GM12878 (cell line): ENCODE results near the gene ZG16B. TPM values are rescaled to one million over a fixed set of nuclear protein-coding genes. Genes with fewer than 3 reads are reported as not detected.
A peak's percentile ranks its signal among the peaks of the same experiment; 100 is the strongest.

ENCODE experiments used
- ATAC-seq: fragments of 200-7000 bp; cut with Tn5 transposase; 3 replicates; pipeline ENCODE4 v1.9.1; 2020; ENCODE audit warnings: mild to moderate bottlenecking, moderate library complexity
- BruUV-seq: library from RNA; stranded (reverse); fragments of 400-500 nt; replicated peaks from 2 replicates; lab custom pipeline; 2021; lab: Mats Ljungman, UMichigan
- CTCF ChIA-PET: fragments of 300-600 bp; sonication (Branson Sonifier 250); formaldehyde crosslinking; extraction: SDS; loops from one replicate; lab custom pipeline; 2021; ENCODE audit warnings: inconsistent platforms; lab: Yijun Ruan, JAX
- POLR2A ChIA-PET: fragments of 350-600 bp; formaldehyde crosslinking; extraction: SDS; loops from one replicate; lab custom pipeline; 2021; ENCODE audit warnings: inconsistent platforms; lab: Charles Lee
- RAD21 ChIA-PET: fragments of 300-600 bp; sonication (Branson Sonifier 250); formaldehyde crosslinking; loops from one replicate; lab custom pipeline; 2023; ENCODE audit warnings: antibody characterized with exemption; ENCODE audit not compliant: unreplicated experiment; lab: Charles Lee
- SMC1A ChIA-PET: fragments of 300-600 bp; sonication (Branson Sonifier 250); formaldehyde crosslinking; loops from one replicate; lab custom pipeline; 2023; ENCODE audit not compliant: unreplicated experiment, uncharacterized antibody; lab: Charles Lee
- DNase-seq: peaks from one replicate; pipeline ENCODE4 v3.0.0-alpha.2; 2011; ENCODE audit warnings: low read depth, low spot score
- FAIRE-seq: peaks from 3 replicates; lab custom pipeline; 2011; peaks lifted over from hg19 to GRCh38; lab: Jason Lieb, UNC
- H2AFZ ChIP-seq: 2 replicates; pipeline ENCODE4 v1.6.0; 2011; ENCODE audit warnings: low read depth, low read length, control low read depth; ENCODE audit not compliant: control insufficient read depth
- H3K27ac ChIP-seq: 2 replicates; pipeline ENCODE4 v1.5.1; 2011; ENCODE audit warnings: control low read depth; ENCODE audit not compliant: control insufficient read depth, insufficient read depth
- H3K27me3 ChIP-seq, 2 experiments: replicated peaks in 1 of 2; 2 replicates each; pipeline versions ENCODE4 v1.6.0 to v1.6.1; 2011; ENCODE audit warnings: low read length in 1 of 2; ENCODE audit not compliant: control insufficient read depth in 2 of 2, insufficient read depth in 2 of 2
- H3K36me3 ChIP-seq, 2 experiments: 2 replicates each; pipeline ENCODE4 v1.5.1; 2011; ENCODE audit warnings: low read length in 1 of 2; ENCODE audit not compliant: control insufficient read depth in 2 of 2, insufficient read depth in 2 of 2
- H3K4me1 ChIP-seq: 2 replicates; pipeline ENCODE4 v1.6.1; 2011; ENCODE audit warnings: mild to moderate bottlenecking, low read length, moderate library complexity, mixed read lengths; ENCODE audit not compliant: control insufficient read depth, insufficient read depth
- H3K4me2 ChIP-seq: 2 replicates; pipeline ENCODE4 v1.6.0; 2011; ENCODE audit warnings: control low read depth; ENCODE audit not compliant: control insufficient read depth, insufficient read depth
- H3K4me3 ChIP-seq: fragments of 200-600 bp; sonication (generic); 2 replicates; pipeline ENCODE4 v1.5.1; 2016
- H3K79me2 ChIP-seq: 2 replicates; pipeline ENCODE4 v1.6.0; 2011; ENCODE audit warnings: low read length; ENCODE audit not compliant: control insufficient read depth, insufficient read depth
- H3K9ac ChIP-seq: 2 replicates; pipeline ENCODE4 v1.8.0; 2011; ENCODE audit warnings: low read length, control low read depth, mixed read lengths; ENCODE audit not compliant: control insufficient read depth, insufficient read depth
- H3K9me3 ChIP-seq: replicated peaks from 3 replicates; pipeline ENCODE4 v1.5.1; 2011; ENCODE audit warnings: mild to moderate bottlenecking, low read length; ENCODE audit not compliant: control insufficient read depth, insufficient read depth
- H4K20me1 ChIP-seq: 2 replicates; pipeline ENCODE4 v1.6.0; 2011; ENCODE audit not compliant: control insufficient read depth, insufficient read depth
- EED ChIP-seq: sonication (generic); IDR thresholded peaks from 2 replicates; pipeline ENCODE4 v1.6.1; 2016; ENCODE audit warnings: antibody characterized with exemption, low read depth
- FOXK2 ChIP-seq: fragments of 450-650 bp; IDR thresholded peaks from 2 replicates; pipeline ENCODE4 v1.6.1; 2017; ENCODE audit warnings: mild to moderate bottlenecking, moderate library complexity
- FOXM1 ChIP-seq: IDR thresholded peaks from 2 replicates; pipeline ENCODE4 v1.6.1; 2012; ENCODE audit warnings: low read depth, mild to moderate bottlenecking, inconsistent platforms, low read length, moderate library complexity
- MYC ChIP-seq: IDR thresholded peaks from 2 replicates; pipeline ENCODE4 v1.6.1; 2011; ENCODE audit warnings: mild to moderate bottlenecking, low read length, moderate library complexity, inconsistent platforms; ENCODE audit not compliant: insufficient read depth, insufficient replicate concordance, insufficient read length, severe bottlenecking
- NFIC ChIP-seq: IDR thresholded peaks from 2 replicates; pipeline ENCODE4 v1.6.1; 2012; ENCODE audit warnings: low read depth, mild to moderate bottlenecking, inconsistent platforms, low read length, moderate library complexity
- PML ChIP-seq: IDR thresholded peaks from 2 replicates; pipeline ENCODE4 v1.6.1; 2012; ENCODE audit warnings: low read length, inconsistent platforms
- POLR2A ChIP-seq: IDR thresholded peaks from 2 replicates; pipeline ENCODE4 v1.6.1; 2011; ENCODE audit warnings: low read depth, mild to moderate bottlenecking, low read length
- SPI1 ChIP-seq: IDR thresholded peaks from 2 replicates; pipeline ENCODE4 v1.6.1; 2011; ENCODE audit warnings: low read depth, mild to moderate bottlenecking, low read length, moderate library complexity, borderline replicate concordance; ENCODE audit not compliant: insufficient read depth
- WGBS: methylation state at CpG from one replicate; pipeline ENCODE4 v1.1.6; 2016; ENCODE audit warnings: low lambda C conversion rate; ENCODE audit not compliant: insufficient replicate concordance, insufficient coverage; ENCODE audit errors: missing lambda C conversion rate; 5-methylcytosine and 5-hydroxymethylcytosine counted together
- in situ Hi-C: fragments of 300-500 bp; cut with MboI; formaldehyde crosslinking; loops from 9 replicates; pipeline ENCODE4 v1.14.3; 2018; ENCODE audit warnings: mixed read lengths
- intact Hi-C: fragments of 100-400 bp; cut with micrococcal nuclease; formaldehyde crosslinking; loops from one replicate; pipeline ENCODE4 v1.14.2; 2022; ENCODE audit not compliant: unreplicated experiment
- polyA plus RNA-seq, 11 experiments: library from polyadenylated mRNA; depleted of rRNA in 4 of 11; unstranded in 6 of 11; stranded (reverse) in 5 of 11; fragments of >200 nt; fragmentation: Nextera tagmentation in 4 of 11; fragmentation: Illumina TruSeq in 1 of 11; extraction: Ambion mirVana in 4 of 11; extraction: Trizol in 1 of 11; gene quantifications; 1 replicate in 1 of 11; 2 replicates in 10 of 11; pipeline versions ENCODE4 v1.2.1 to v1.2.3, GENCODE V29; 2011 to 2016; ENCODE audit warnings: inconsistent platforms in 2 of 11, missing spikeins in 2 of 11, low read depth in 1 of 11
- total RNA-seq, 4 experiments: library from RNA; depleted of rRNA in 3 of 4; stranded (reverse); fragments of >200 nt in 3 of 4; fragmentation: Illumina TruSeq in 1 of 4; extraction: Trizol in 1 of 4; gene quantifications; 2 replicates each; pipeline versions ENCODE4 v1.2.1 to v1.2.3, GENCODE V29; 2013 to 2021
- TF ChIP-seq, protein P1 (sequence below): fragments of 450-650 bp; IDR thresholded peaks from 2 replicates; pipeline ENCODE4 v1.6.1; 2016; ENCODE audit warnings: mild to moderate bottlenecking, moderate library complexity, borderline replicate concordance
- TF ChIP-seq, protein P2 (sequence below): fragments of 450-650 bp; IDR thresholded peaks from 2 replicates; pipeline ENCODE4 v1.6.1; 2017; ENCODE audit warnings: mild to moderate bottlenecking, moderate library complexity
- TF ChIP-seq, protein P3 (sequence below): fragments of 450-650 bp; conservative IDR thresholded peaks from 2 replicates; pipeline ENCODE4 v1.6.1; 2017; ENCODE audit warnings: mild to moderate bottlenecking, moderate library complexity

Gene ZG16B
- total and polyA plus RNA-seq, 10 of the 15 experiments (the other 5 are each of a cell fraction or from before 2014, with no cell fraction given): 1.00 to 11.6 (median 5.8) TPM

DNA sequence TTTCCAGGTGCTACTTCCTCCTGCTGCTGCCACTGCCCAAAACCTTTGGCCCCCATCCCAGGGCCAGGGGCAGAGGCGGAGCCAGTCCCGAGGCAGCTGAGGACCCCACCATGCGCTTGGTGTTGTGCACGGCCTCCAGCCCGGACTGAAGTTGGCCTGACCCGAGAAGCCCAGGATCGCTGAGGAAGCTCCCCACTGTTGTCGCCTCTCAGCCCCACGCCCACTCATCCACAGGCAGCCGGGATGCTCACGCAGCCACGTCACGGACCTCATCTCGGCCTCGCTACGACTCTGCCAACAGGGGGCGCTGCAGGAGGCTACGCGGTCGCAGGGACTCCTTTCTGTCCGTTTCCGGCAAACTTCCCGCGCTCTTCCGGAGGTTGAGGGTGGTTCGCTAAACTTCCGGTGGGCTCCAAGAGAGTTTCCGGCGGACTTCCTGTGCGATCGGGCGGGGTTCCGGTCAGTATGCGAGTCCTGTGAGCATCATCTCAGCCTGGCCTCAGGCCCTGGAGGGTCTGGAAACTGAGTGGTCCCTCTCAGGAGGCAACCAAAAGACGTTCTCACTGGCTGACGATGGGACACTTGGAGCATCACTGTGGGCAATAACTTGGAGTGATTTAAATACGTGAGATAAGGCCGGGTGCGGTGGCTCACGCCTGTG is 12.4 kb downstream of the ZG16B start (continued):
- TF ChIP-seq, protein P1, sequence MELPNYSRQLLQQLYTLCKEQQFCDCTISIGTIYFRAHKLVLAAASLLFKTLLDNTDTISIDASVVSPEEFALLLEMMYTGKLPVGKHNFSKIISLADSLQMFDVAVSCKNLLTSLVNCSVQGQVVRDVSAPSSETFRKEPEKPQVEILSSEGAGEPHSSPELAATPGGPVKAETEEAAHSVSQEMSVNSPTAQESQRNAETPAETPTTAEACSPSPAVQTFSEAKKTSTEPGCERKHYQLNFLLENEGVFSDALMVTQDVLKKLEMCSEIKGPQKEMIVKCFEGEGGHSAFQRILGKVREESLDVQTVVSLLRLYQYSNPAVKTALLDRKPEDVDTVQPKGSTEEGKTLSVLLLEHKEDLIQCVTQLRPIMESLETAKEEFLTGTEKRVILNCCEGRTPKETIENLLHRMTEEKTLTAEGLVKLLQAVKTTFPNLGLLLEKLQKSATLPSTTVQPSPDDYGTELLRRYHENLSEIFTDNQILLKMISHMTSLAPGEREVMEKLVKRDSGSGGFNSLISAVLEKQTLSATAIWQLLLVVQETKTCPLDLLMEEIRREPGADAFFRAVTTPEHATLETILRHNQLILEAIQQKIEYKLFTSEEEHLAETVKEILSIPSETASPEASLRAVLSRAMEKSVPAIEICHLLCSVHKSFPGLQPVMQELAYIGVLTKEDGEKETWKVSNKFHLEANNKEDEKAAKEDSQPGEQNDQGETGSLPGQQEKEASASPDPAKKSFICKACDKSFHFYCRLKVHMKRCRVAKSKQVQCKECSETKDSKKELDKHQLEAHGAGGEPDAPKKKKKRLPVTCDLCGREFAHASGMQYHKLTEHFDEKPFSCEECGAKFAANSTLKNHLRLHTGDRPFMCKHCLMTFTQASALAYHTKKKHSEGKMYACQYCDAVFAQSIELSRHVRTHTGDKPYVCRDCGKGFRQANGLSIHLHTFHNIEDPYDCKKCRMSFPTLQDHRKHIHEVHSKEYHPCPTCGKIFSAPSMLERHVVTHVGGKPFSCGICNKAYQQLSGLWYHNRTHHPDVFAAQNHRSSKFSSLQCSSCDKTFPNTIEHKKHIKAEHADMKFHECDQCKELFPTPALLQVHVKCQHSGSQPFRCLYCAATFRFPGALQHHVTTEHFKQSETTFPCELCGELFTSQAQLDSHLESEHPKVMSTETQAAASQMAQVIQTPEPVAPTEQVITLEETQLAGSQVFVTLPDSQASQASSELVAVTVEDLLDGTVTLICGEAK: peak; percentile 81; the same call in 1 of the 2 replicates
- TF ChIP-seq EED: no peak

DNA sequence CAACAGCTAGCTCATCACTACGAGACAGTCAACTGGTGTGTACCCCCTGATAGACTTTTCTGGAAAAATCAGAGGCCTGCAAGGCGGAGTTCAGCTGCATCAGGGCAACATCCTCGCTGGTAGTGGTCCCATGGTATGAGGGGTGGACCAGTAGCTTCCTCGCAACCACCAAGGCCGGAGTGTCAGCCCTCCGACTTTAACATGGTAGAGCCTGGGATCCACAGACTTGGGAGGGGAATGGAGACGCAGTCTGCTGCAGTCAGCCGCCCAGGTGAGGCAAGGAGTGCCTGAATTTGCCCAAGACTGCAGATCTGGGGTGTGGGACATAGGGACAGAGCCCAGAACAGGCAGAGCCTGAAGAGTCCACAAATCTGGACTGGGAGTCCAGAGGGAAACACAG is 13.4 kb downstream of the ZG16B start:
- ChIA-PET RAD21 (interaction anchor here (1.9 kb wide), 1 partner anchor 25 kb away, joined by 4 read pairs; no protein-coding TSS in a partner anchor), SMC1A (no interaction called here), CTCF (interaction anchor here (0.5 to 2.6 kb wide), 2 partner anchors 13 to 24 kb away, joined by 3 to 13 read pairs; no protein-coding TSS in a partner anchor), POLR2A (interaction anchor here (0.6 kb wide), 1 partner anchor 62 kb away, joined by 3 read pairs; no protein-coding TSS in a partner anchor)
- Histone ChIP-seq H3K9ac (no peak overlapping the region), H3K27me3 (peaks cover 0 to 2% of the 10 kb centered on the region in 2 experiments; a peak in 1 of 4 replicates), H4K20me1 (no peaks in the 10 kb centered on the region), H3K36me3 (no peaks in the 10 kb centered on the region), H2AFZ (no peak overlapping the region), H3K4me2 (no peak overlapping the region), H3K4me3 (no peak overlapping the region), H3K4me1 (peaks cover 9% of the 10 kb centered on the region; the same call in 1 of the 2 replicates), H3K79me2 (no peaks in the 10 kb centered on the region), H3K9me3 (peaks cover 3% of the 10 kb centered on the region; the same call in 1 of the 3 replicates), H3K27ac (no peak overlapping the region)
- ATAC-seq: no peak
- DNase-seq: no peak
- no peak for FAIRE-seq
- in situ Hi-C loops: no loop called here
- intact Hi-C loops: no loop called here
- WGBS: 94% methylated on average over 8 of the region's 8 CpGs
- no TSS peak for BruUV-seq
- TF ChIP-seq NFIC: no peak
- no peak for TF ChIP-seq FOXM1
- TF ChIP-seq FOXK2: no peak
- no peak for TF ChIP-seq MYC
- no peak for TF ChIP-seq POLR2A
- TF ChIP-seq, protein P2, sequence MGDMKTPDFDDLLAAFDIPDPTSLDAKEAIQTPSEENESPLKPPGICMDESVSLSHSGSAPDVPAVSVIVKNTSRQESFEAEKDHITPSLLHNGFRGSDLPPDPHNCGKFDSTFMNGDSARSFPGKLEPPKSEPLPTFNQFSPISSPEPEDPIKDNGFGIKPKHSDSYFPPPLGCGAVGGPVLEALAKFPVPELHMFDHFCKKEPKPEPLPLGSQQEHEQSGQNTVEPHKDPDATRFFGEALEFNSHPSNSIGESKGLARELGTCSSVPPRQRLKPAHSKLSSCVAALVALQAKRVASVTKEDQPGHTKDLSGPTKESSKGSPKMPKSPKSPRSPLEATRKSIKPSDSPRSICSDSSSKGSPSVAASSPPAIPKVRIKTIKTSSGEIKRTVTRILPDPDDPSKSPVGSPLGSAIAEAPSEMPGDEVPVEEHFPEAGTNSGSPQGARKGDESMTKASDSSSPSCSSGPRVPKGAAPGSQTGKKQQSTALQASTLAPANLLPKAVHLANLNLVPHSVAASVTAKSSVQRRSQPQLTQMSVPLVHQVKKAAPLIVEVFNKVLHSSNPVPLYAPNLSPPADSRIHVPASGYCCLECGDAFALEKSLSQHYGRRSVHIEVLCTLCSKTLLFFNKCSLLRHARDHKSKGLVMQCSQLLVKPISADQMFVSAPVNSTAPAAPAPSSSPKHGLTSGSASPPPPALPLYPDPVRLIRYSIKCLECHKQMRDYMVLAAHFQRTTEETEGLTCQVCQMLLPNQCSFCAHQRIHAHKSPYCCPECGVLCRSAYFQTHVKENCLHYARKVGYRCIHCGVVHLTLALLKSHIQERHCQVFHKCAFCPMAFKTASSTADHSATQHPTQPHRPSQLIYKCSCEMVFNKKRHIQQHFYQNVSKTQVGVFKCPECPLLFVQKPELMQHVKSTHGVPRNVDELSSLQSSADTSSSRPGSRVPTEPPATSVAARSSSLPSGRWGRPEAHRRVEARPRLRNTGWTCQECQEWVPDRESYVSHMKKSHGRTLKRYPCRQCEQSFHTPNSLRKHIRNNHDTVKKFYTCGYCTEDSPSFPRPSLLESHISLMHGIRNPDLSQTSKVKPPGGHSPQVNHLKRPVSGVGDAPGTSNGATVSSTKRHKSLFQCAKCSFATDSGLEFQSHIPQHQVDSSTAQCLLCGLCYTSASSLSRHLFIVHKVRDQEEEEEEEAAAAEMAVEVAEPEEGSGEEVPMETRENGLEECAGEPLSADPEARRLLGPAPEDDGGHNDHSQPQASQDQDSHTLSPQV: no peak
- TF ChIP-seq SPI1: no peak
- no peak for TF ChIP-seq PML
- TF ChIP-seq, protein P3, sequence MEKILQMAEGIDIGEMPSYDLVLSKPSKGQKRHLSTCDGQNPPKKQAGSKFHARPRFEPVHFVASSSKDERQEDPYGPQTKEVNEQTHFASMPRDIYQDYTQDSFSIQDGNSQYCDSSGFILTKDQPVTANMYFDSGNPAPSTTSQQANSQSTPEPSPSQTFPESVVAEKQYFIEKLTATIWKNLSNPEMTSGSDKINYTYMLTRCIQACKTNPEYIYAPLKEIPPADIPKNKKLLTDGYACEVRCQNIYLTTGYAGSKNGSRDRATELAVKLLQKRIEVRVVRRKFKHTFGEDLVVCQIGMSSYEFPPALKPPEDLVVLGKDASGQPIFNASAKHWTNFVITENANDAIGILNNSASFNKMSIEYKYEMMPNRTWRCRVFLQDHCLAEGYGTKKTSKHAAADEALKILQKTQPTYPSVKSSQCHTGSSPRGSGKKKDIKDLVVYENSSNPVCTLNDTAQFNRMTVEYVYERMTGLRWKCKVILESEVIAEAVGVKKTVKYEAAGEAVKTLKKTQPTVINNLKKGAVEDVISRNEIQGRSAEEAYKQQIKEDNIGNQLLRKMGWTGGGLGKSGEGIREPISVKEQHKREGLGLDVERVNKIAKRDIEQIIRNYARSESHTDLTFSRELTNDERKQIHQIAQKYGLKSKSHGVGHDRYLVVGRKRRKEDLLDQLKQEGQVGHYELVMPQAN: no peak
